K562 (cell line): Measurements from ENCODE around the gene LRP6. TPM values are rescaled to one million over a fixed set of nuclear protein-coding genes. Genes with fewer than 3 reads are reported as not detected.

Source experiments
- ATAC-seq: fragments of 200-7000 bp; cut with Tn5 transposase; 3 replicates; pipeline ENCODE4 v1.9.1; 2020; ENCODE audit warnings: moderate library complexity
- BruUV-seq: library from RNA; stranded (reverse); fragments of 400-500 nt; replicated peaks from 2 replicates; lab custom pipeline; 2021; lab: Mats Ljungman, UMichigan
- CTCF ChIA-PET: fragments of 300-600 bp; formaldehyde crosslinking; extraction: SDS; loops from one replicate; lab custom pipeline; 2021; ENCODE audit warnings: low intra/inter-chr PET ratio; lab: Yijun Ruan, JAX
- POLR2A ChIA-PET: fragments of 300-600, 350-650 bp; sonication (Branson Sonifier 250); formaldehyde crosslinking; extraction: SDS; loops from one replicate; lab custom pipeline; 2021; ENCODE audit warnings: antibody characterized with exemption, inconsistent platforms; lab: Yijun Ruan, JAX
- DNase-seq, 4 experiments: peaks; one replicate each; pipeline versions ENCODE4 v3.0.0 to v3.0.0-alpha.2; 2011 to 2018; ENCODE audit warnings: low spot score in 3 of 4, mixed read lengths in 3 of 4; ENCODE audit errors: extremely low read depth in 1 of 4
- FAIRE-seq: peaks from 2 replicates; lab custom pipeline; 2011; peaks lifted over from hg19 to GRCh38; lab: Jason Lieb, UNC
- H2AFZ ChIP-seq: 2 replicates; pipeline ENCODE4 v1.6.0; 2011; ENCODE audit warnings: low read depth, low read length, control low read depth, inconsistent platforms
- H3K27ac ChIP-seq: fragments of 200-600 bp; 3 replicates; pipeline ENCODE4 v1.8.0; 2011; ENCODE audit warnings: low read depth, mild to moderate bottlenecking, control low read depth, inconsistent platforms, low read length, moderate library complexity, mixed read lengths; ENCODE audit errors: extremely low read depth
- H3K27me3 ChIP-seq, 2 experiments: fragments of 300-600 bp in 1 of 2; 2 replicates in 1 of 2; 3 replicates in 1 of 2; pipeline versions ENCODE4 v1.6.0 to v1.8.0; 2011; ENCODE audit warnings: inconsistent platforms in 2 of 2, low read length in 2 of 2, mild to moderate bottlenecking in 1 of 2, mixed read lengths in 1 of 2, moderate library complexity in 1 of 2; ENCODE audit not compliant: control insufficient read depth in 2 of 2, insufficient read depth in 2 of 2
- H3K36me3 ChIP-seq: fragments of 300-600 bp; 3 replicates; pipeline ENCODE4 v1.8.0; 2011; ENCODE audit warnings: mild to moderate bottlenecking, low read length, inconsistent platforms; ENCODE audit not compliant: control insufficient read depth, insufficient read depth
- H3K4me1 ChIP-seq, 2 experiments: fragments of 200-600 bp in 1 of 2; replicated peaks in 1 of 2; 2 replicates in 1 of 2; 3 replicates in 1 of 2; pipeline versions ENCODE4 v1.5.1 to v1.8.0; 2011; ENCODE audit warnings: inconsistent platforms in 2 of 2, low read length in 2 of 2, mild to moderate bottlenecking in 1 of 2, mixed read lengths in 1 of 2, moderate library complexity in 1 of 2; ENCODE audit not compliant: control insufficient read depth in 2 of 2, insufficient read depth in 2 of 2
- H3K4me2 ChIP-seq: 2 replicates; pipeline ENCODE4 v1.6.1; 2011; ENCODE audit warnings: low read length, control low read depth, inconsistent platforms, mixed read lengths; ENCODE audit not compliant: insufficient read depth
- H3K4me3 ChIP-seq: fragments of 200-600 bp; sonication (generic), shearing (Covaris generic); 2 replicates; pipeline ENCODE4 v1.5.1; 2016; ENCODE audit warnings: control low read depth, inconsistent platforms
- H3K79me2 ChIP-seq: fragments of 200-600 bp; 3 replicates; pipeline ENCODE4 v1.8.0; 2011; ENCODE audit warnings: low read length, inconsistent platforms; ENCODE audit not compliant: control insufficient read depth, insufficient read depth
- H3K9ac ChIP-seq, 2 experiments: 2 replicates each; pipeline versions ENCODE4 v1.6.0 to v1.6.1; 2011; ENCODE audit warnings: low read depth in 2 of 2, low read length in 2 of 2, control low read depth in 1 of 2, inconsistent platforms in 1 of 2, mild to moderate bottlenecking in 1 of 2, mixed read lengths in 1 of 2; ENCODE audit not compliant: insufficient read depth in 1 of 2
- H3K9me1 ChIP-seq: one replicate; pipeline ENCODE4 v1.6.0; 2011; ENCODE audit warnings: inconsistent platforms, mild to moderate bottlenecking, low read length, moderate library complexity; ENCODE audit not compliant: control insufficient read depth, insufficient read depth
- H3K9me3 ChIP-seq: replicated peaks from 2 replicates; pipeline ENCODE4 v1.5.1; 2011; ENCODE audit warnings: low read depth, low read length, inconsistent platforms; ENCODE audit not compliant: control insufficient read depth, insufficient read depth
- H4K20me1 ChIP-seq: replicated peaks from 2 replicates; pipeline ENCODE4 v1.6.1; 2011; ENCODE audit warnings: low read length, inconsistent platforms, mixed read lengths; ENCODE audit not compliant: control insufficient read depth, insufficient read depth
- CBFA2T2 ChIP-seq: fragments of 450-650 bp; conservative IDR thresholded peaks from 2 replicates; pipeline ENCODE4 v1.6.1; 2017; ENCODE audit warnings: mild to moderate bottlenecking
- CBFA2T3 ChIP-seq: fragments of 450-650 bp; IDR thresholded peaks from 2 replicates; pipeline ENCODE4 v1.6.1; 2017
- FOXM1 ChIP-seq, 2 experiments: fragments of 450-650 bp in 1 of 2; sonication (generic) in 1 of 2; formaldehyde crosslinking in 1 of 2; IDR thresholded peaks; 2 replicates each; pipeline versions ENCODE4 v1.6.1 to v1.9.0; 2017 to 2022; ENCODE audit warnings: low read depth in 2 of 2, mild to moderate bottlenecking in 2 of 2, missing genetic modification reagents in 1 of 2, moderate library complexity in 1 of 2
- HDGF ChIP-seq: fragments of 450-650 bp; IDR thresholded peaks from 2 replicates; pipeline ENCODE4 v1.6.1; 2016
- MAFF ChIP-seq: IDR thresholded peaks from 2 replicates; pipeline ENCODE4 v1.6.1; 2012; ENCODE audit warnings: low read length, improper control_type of control experiment
- NFE2 ChIP-seq: IDR thresholded peaks from 2 replicates; pipeline ENCODE4 v1.6.1; 2014; ENCODE audit warnings: antibody characterized with exemption, low read depth
- NUFIP1 ChIP-seq: fragments of 450-650 bp; IDR thresholded peaks from 2 replicates; pipeline ENCODE4 v1.6.1; 2018; ENCODE audit not compliant: partially characterized antibody
- RHOXF2B ChIP-seq: fragments of 250-450 bp; sonication (Bioruptor Pico); conservative IDR thresholded peaks from 2 replicates; pipeline ENCODE4 v1.5.1; 2021
- TAL1 ChIP-seq: fragments of 450-650 bp; IDR thresholded peaks from 2 replicates; pipeline ENCODE4 v1.6.1; 2016; ENCODE audit warnings: mild to moderate bottlenecking
- ZNF280B ChIP-seq: fragments of 250-450 bp; sonication (Bioruptor Pico); IDR thresholded peaks from 2 replicates; pipeline ENCODE4 v1.5.1; 2021; ENCODE audit warnings: mild to moderate bottlenecking
- ZNF384 ChIP-seq: IDR thresholded peaks from 2 replicates; pipeline ENCODE4 v1.6.1; 2012; ENCODE audit warnings: low read depth, low read length, improper control_type of control experiment
- ZNF586 ChIP-seq: fragments of 450-650 bp; formaldehyde crosslinking; conservative IDR thresholded peaks from 2 replicates; pipeline ENCODE4 v1.4.0; 2020; ENCODE audit warnings: mild to moderate bottlenecking, moderate library complexity
- ZNF696 ChIP-seq: fragments of 250-450 bp; sonication (Bioruptor Pico); conservative IDR thresholded peaks from 2 replicates; pipeline ENCODE4 v1.4.0; 2020; ENCODE audit warnings: mild to moderate bottlenecking, moderate library complexity
- WGBS: fragments of 100-300 bp; shearing (Covaris generic); methylation state at CpG from one replicate; pipeline ENCODE4 v1.1.6; 2016; ENCODE audit warnings: low coverage, mixed read lengths; ENCODE audit not compliant: insufficient coverage; ENCODE audit errors: missing lambda C conversion rate; 5-methylcytosine and 5-hydroxymethylcytosine counted together
- in situ Hi-C: fragments of 300-500 bp; cut with MboI; formaldehyde crosslinking; loops from 4 replicates; pipeline ENCODE4 v1.15.0; 2018; ENCODE audit warnings: inconsistent platforms, mixed read lengths
- intact Hi-C: fragments of 100-400 bp; cut with micrococcal nuclease; formaldehyde crosslinking; loops from 2 replicates; pipeline ENCODE4 v1.14.2; 2022
- polyA plus RNA-seq, 8 experiments: library from polyadenylated mRNA; depleted of rRNA in 4 of 8; stranded (reverse) in 5 of 8; unstranded in 3 of 8; fragments of >200 nt; fragmentation: Nextera tagmentation in 2 of 8; fragmentation: Illumina TruSeq in 1 of 8; extraction: Ambion mirVana in 2 of 8; extraction: Trizol in 1 of 8; gene quantifications; 2 replicates each; pipeline versions ENCODE4 v1.2.1 to v1.2.3, GENCODE V29; 2011 to 2014; ENCODE audit warnings: inconsistent platforms in 1 of 8, missing spikeins in 1 of 8
- total RNA-seq, 7 experiments: library from RNA; depleted of rRNA in 6 of 7; stranded (reverse); fragments of >200 nt in 6 of 7; fragmentation: Illumina TruSeq in 2 of 7; extraction: Trizol in 2 of 7; gene quantifications; 2 replicates each; pipeline versions ENCODE4 v1.2.1 to v1.2.3, GENCODE V29; 2011 to 2021; ENCODE audit warnings: low replicate concordance in 1 of 7
- TF ChIP-seq, protein P1 (sequence below), 2 experiments: fragments of 450-650 bp; IDR thresholded peaks; 2 replicates each; pipeline ENCODE4 v1.6.1; 2016
- TF ChIP-seq, protein P2 (sequence below): IDR thresholded peaks from 2 replicates; pipeline ENCODE4 v1.6.1; 2016; ENCODE audit warnings: missing genetic modification characterization, missing compliant biosample characterization
- TF ChIP-seq, protein P3 (sequence below): fragments of 450-650 bp; IDR thresholded peaks from 2 replicates; pipeline ENCODE4 v1.6.1; 2017; ENCODE audit warnings: mild to moderate bottlenecking, moderate library complexity

The LRP6 gene
- total and polyA plus RNA-seq, 9 of the 15 experiments (the other 6 are each of a cell fraction or from before 2014, with no cell fraction given), result 3.0 to 17.0 (median 10.8) TPM

DNA sequence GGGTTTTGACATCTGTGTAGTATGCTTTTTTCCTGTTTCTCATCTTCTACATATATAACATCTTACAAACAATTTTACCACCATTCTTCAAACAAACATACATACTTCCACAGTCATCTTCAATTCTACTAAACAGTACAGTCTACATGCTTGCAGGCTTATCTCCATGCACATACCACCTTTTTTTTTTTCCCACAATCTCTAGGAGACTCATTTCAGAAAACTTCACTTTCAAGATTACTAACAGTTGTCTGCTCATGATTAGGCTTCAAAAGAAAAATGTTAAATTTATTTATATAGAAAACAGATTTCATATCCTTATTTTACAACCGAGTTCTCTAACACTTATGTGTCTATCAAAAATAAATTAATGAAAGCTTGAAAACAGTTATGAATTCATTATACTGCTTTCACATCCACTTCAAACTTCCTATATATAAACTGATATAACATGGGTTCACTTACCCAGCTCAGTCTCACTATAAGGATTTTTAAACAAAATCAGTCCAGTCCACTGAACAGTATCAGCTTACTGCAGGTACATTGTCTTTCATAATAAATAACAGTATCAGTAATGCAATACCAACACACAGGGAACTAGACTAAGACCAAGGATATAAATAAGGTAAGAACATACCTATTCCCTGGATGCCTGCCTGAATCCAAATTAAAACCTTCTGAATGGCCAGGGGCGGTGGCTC is 42.5 kb downstream of the LRP6 start (continued):
- TF ChIP-seq FOXM1 (IDR thresholded peaks at IDR 0.05; ENCODE audit: low read depth) (peak; percentile 30; the same call in 1 of the 2 replicates), FOXM1 (CRISPR knock-in tag; IDR thresholded peaks at IDR 0.05; ENCODE audit: low read depth) (no peak), NFE2 (no peak), ZNF696 (no peak), ZNF384 (peak; percentile 86), NUFIP1 (no peak), CBFA2T3 (peak; percentile 87), RHOXF2B (CRISPR knock-in tag) (no peak), CBFA2T2 (peak; percentile 77), TAL1 (peak; percentile 80), ZNF586 (CRISPR knock-in tag) (no peak)
- TF ChIP-seq, protein P1, sequence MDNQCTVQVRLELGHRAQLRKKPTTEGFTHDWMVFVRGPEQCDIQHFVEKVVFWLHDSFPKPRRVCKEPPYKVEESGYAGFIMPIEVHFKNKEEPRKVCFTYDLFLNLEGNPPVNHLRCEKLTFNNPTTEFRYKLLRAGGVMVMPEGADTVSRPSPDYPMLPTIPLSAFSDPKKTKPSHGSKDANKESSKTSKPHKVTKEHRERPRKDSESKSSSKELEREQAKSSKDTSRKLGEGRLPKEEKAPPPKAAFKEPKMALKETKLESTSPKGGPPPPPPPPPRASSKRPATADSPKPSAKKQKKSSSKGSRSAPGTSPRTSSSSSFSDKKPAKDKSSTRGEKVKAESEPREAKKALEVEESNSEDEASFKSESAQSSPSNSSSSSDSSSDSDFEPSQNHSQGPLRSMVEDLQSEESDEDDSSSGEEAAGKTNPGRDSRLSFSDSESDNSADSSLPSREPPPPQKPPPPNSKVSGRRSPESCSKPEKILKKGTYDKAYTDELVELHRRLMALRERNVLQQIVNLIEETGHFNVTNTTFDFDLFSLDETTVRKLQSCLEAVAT (IDR thresholded peaks at IDR 0.05), result 0 out of 4 replicates have a peak, but pooled peaks of 1 of the 2 experiments have one; percentile 18

- FAIRE-seq (no peak), DNase-seq (no peak), ATAC-seq (no peak)
- ChIA-PET CTCF (no interaction called here), POLR2A (interaction anchor here (1.1 kb wide), 1 partner anchor 16 kb away, joined by 3 read pairs; no protein-coding TSS in a partner anchor)
- in situ Hi-C loops, result no loop called here
- WGBS, result 75% methylated on average over 2 of the region's 2 CpGs
- H4K20me1 ChIP-seq, result 0 out of 2 replicates have a peak, but pooled peaks cover 5% of the 10 kb centered on the region
- H3K4me3 ChIP-seq, result no peak overlapping the region
- H3K4me1 ChIP-seq, result peaks cover 4 to 5% of the 10 kb centered on the region in 2 experiments; a peak in 3 of 5 replicates
- no peak overlapping the region for H2AFZ ChIP-seq
- no peak overlapping the region for H3K4me2 ChIP-seq
- peaks cover 89% of the 10 kb centered on the region for H3K79me2 ChIP-seq
- no TSS peak for BruUV-seq
- no peak overlapping the region for H3K9ac ChIP-seq
- no peaks in the 10 kb centered on the region for H3K27me3 ChIP-seq
- no peak overlapping the region for H3K27ac ChIP-seq
- H3K36me3 ChIP-seq, result no peaks in the 10 kb centered on the region
- intact Hi-C loops, result no loop called here
- no peaks in the 10 kb centered on the region for H3K9me3 ChIP-seq
- no peaks in the 10 kb centered on the region for H3K9me1 ChIP-seq
- TF ChIP-seq, protein P2, sequence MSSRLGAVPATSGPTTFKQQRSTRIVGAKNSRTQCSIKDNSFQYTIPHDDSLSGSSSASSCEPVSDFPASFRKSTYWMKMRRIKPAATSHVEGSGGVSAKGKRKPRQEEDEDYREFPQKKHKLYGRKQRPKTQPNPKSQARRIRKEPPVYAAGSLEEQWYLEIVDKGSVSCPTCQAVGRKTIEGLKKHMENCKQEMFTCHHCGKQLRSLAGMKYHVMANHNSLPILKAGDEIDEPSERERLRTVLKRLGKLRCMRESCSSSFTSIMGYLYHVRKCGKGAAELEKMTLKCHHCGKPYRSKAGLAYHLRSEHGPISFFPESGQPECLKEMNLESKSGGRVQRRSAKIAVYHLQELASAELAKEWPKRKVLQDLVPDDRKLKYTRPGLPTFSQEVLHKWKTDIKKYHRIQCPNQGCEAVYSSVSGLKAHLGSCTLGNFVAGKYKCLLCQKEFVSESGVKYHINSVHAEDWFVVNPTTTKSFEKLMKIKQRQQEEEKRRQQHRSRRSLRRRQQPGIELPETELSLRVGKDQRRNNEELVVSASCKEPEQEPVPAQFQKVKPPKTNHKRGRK (tag), result no peak
- TF ChIP-seq, protein P3, sequence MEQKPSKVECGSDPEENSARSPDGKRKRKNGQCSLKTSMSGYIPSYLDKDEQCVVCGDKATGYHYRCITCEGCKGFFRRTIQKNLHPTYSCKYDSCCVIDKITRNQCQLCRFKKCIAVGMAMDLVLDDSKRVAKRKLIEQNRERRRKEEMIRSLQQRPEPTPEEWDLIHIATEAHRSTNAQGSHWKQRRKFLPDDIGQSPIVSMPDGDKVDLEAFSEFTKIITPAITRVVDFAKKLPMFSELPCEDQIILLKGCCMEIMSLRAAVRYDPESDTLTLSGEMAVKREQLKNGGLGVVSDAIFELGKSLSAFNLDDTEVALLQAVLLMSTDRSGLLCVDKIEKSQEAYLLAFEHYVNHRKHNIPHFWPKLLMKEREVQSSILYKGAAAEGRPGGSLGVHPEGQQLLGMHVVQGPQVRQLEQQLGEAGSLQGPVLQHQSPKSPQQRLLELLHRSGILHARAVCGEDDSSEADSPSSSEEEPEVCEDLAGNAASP, result no peak
- TF ChIP-seq ZNF280B (CRISPR knock-in tag) (no peak), HDGF (no peak), FOXM1 (IDR thresholded peaks at IDR 0.05; ENCODE audit: low read depth) (no peak), FOXM1 (CRISPR knock-in tag; IDR thresholded peaks at IDR 0.05; ENCODE audit: low read depth) (no peak), MAFF (no peak)
These were observed 45.3 kb downstream of the LRP6 start for GRCh38 chr12:12221560-12221959.
